H1 (cell line): ENCODE results near the gene OSBP2. TPM values are rescaled to one million over a fixed set of nuclear protein-coding genes. Genes with fewer than 3 reads are reported as not detected.

Experiments used
- CTCF ChIA-PET: fragments of 300-600 bp; sonication (Branson Sonifier 250); formaldehyde crosslinking; loops from one replicate; lab custom pipeline; 2021; ENCODE audit not compliant: partially characterized antibody; lab: Charles Lee
- POLR2A ChIA-PET: fragments of 300-600 bp; sonication (Branson Sonifier 250); formaldehyde crosslinking; loops from one replicate; lab custom pipeline; 2021; ENCODE audit warnings: inconsistent platforms; ENCODE audit not compliant: partially characterized antibody; lab: Charles Lee
- DNase-seq, 2 experiments: peaks; one replicate each; pipeline versions ENCODE4 v3.0.0 to v3.0.0-alpha.2; 2010 to 2022; ENCODE audit warnings: low spot score in 2 of 2, low read depth in 1 of 2, mixed read lengths in 1 of 2
- FAIRE-seq: peaks from 2 replicates; lab custom pipeline; 2011; peaks lifted over from hg19 to GRCh38; lab: Jason Lieb, UNC
- H2AFZ ChIP-seq: 2 replicates; pipeline ENCODE4 v1.8.1; 2012; ENCODE audit warnings: low read length, inconsistent platforms
- H2AK5ac ChIP-seq: 2 replicates; pipeline ENCODE4 v1.6.1; 2013; ENCODE audit warnings: low read depth, low read length
- H2BK120ac ChIP-seq: replicated peaks from 2 replicates; pipeline ENCODE3; 2013; ENCODE audit warnings: low read depth, low read length, inconsistent platforms
- H2BK12ac ChIP-seq: 2 replicates; pipeline ENCODE4 v1.6.1; 2013; ENCODE audit warnings: low read depth, low read length
- H2BK15ac ChIP-seq: 2 replicates; pipeline ENCODE4 v1.6.1; 2013; ENCODE audit warnings: low read length
- H2BK20ac ChIP-seq: 2 replicates; pipeline ENCODE4 v1.6.1; 2013; ENCODE audit warnings: low read length
- H2BK5ac ChIP-seq: 2 replicates; pipeline ENCODE4 v1.6.1; 2013; ENCODE audit warnings: low read depth, low read length
- H3K14ac ChIP-seq: 2 replicates; pipeline ENCODE4 v1.6.1; 2013; ENCODE audit warnings: inconsistent platforms; ENCODE audit not compliant: insufficient read length
- H3K18ac ChIP-seq: 2 replicates; pipeline ENCODE4 v1.6.1; 2013; ENCODE audit warnings: low read length; ENCODE audit errors: extremely low read depth
- H3K23ac ChIP-seq: 2 replicates; pipeline ENCODE4 v1.6.1; 2013; ENCODE audit warnings: inconsistent platforms; ENCODE audit not compliant: insufficient read length
- H3K23me2 ChIP-seq: 2 replicates; pipeline ENCODE4 v1.6.1; 2013; ENCODE audit warnings: low read depth, low read length
- H3K27ac ChIP-seq: 2 replicates; pipeline ENCODE4 v1.6.1; 2011; ENCODE audit warnings: low read depth, low read length, inconsistent platforms
- H3K27me3 ChIP-seq, 4 experiments: replicated peaks in 1 of 4; 1 replicate in 1 of 4; 2 replicates in 3 of 4; pipeline versions ENCODE4 v1.6.1 to v1.8.1; 2011 to 2013; ENCODE audit warnings: low read length in 3 of 4, mild to moderate bottlenecking in 3 of 4, inconsistent platforms in 2 of 4, mixed read lengths in 2 of 4, moderate library complexity in 1 of 4; ENCODE audit not compliant: control insufficient read depth in 3 of 4, insufficient read depth in 3 of 4; ENCODE audit errors: extremely low read depth in 1 of 4
- H3K36me3 ChIP-seq, 4 experiments: 2 replicates each; pipeline versions ENCODE4 v1.6.1 to v1.8.1; 2011 to 2013; ENCODE audit warnings: mild to moderate bottlenecking in 4 of 4, low read length in 3 of 4, moderate library complexity in 2 of 4, control low read depth in 1 of 4, inconsistent platforms in 1 of 4; ENCODE audit not compliant: insufficient read depth in 4 of 4, control insufficient read depth in 2 of 4
- H3K4ac ChIP-seq: replicated peaks from 2 replicates; pipeline ENCODE3; 2013; ENCODE audit warnings: low read length, low read depth, mixed read lengths, inconsistent platforms; ENCODE audit not compliant: insufficient read length
- H3K4me1 ChIP-seq, 4 experiments: replicated peaks in 1 of 4; 1 replicate in 1 of 4; 2 replicates in 3 of 4; pipeline versions ENCODE4 v1.6.1 to v1.8.1; 2011 to 2013; ENCODE audit warnings: low read length in 3 of 4, inconsistent platforms in 2 of 4, mixed read lengths in 1 of 4; ENCODE audit not compliant: insufficient read depth in 4 of 4, control insufficient read depth in 3 of 4
- H3K4me2 ChIP-seq, 2 experiments: 2 replicates each; pipeline versions ENCODE4 v1.6.1 to v1.8.1; 2011 to 2013; ENCODE audit warnings: low read depth in 2 of 2, low read length in 2 of 2, control low read depth in 1 of 2, inconsistent platforms in 1 of 2, mild to moderate bottlenecking in 1 of 2; ENCODE audit not compliant: insufficient read depth in 1 of 2
- H3K4me3 ChIP-seq, 4 experiments: fragments of 200-600, 300-600 bp in 1 of 4; sonication (generic), shearing (Covaris generic), sonication (Bioruptor Twin) in 1 of 4; 2 replicates each; pipeline versions ENCODE4 v1.5.1 to v1.8.1; 2011 to 2016; ENCODE audit warnings: low read length in 4 of 4, low read depth in 3 of 4, control low read depth in 2 of 4, inconsistent platforms in 2 of 4, mild to moderate bottlenecking in 2 of 4, mixed read lengths in 1 of 4, moderate library complexity in 1 of 4; ENCODE audit not compliant: insufficient read depth in 2 of 4; ENCODE audit errors: extremely low read depth in 1 of 4
- H3K56ac ChIP-seq: replicated peaks from 2 replicates; pipeline ENCODE3; 2013; ENCODE audit warnings: low read depth, mild to moderate bottlenecking, mixed read lengths, low read length, inconsistent platforms; ENCODE audit not compliant: insufficient read length
- H3K79me1 ChIP-seq: 2 replicates; pipeline ENCODE4 v1.6.1; 2013; ENCODE audit warnings: low read depth, low read length, control low read depth
- H3K79me2 ChIP-seq, 2 experiments: 2 replicates each; pipeline versions ENCODE4 v1.6.1 to v1.8.1; 2012 to 2013; ENCODE audit warnings: low read length in 2 of 2, mild to moderate bottlenecking in 2 of 2, inconsistent platforms in 1 of 2; ENCODE audit not compliant: insufficient read depth in 2 of 2, control insufficient read depth in 1 of 2
- H3K9ac ChIP-seq, 4 experiments: replicated peaks in 1 of 4; 1 replicate in 1 of 4; 2 replicates in 3 of 4; pipeline versions ENCODE4 v1.6.1 to v1.8.1; 2011 to 2013; ENCODE audit warnings: low read depth in 3 of 4, low read length in 3 of 4, control low read depth in 2 of 4, mild to moderate bottlenecking in 2 of 4, moderate library complexity in 2 of 4, inconsistent platforms in 1 of 4; ENCODE audit errors: extremely low read depth in 1 of 4
- H3K9me3 ChIP-seq, 2 experiments: 2 replicates each; pipeline versions ENCODE4 v1.6.1 to v1.8.1; 2012 to 2013; ENCODE audit warnings: mild to moderate bottlenecking in 2 of 2, moderate library complexity in 2 of 2, control low read depth in 1 of 2, inconsistent platforms in 1 of 2, low read depth in 1 of 2, low read length in 1 of 2, mixed read lengths in 1 of 2; ENCODE audit not compliant: insufficient read depth in 2 of 2
- H4K20me1 ChIP-seq, 2 experiments: replicated peaks in 1 of 2; 2 replicates each; pipeline versions ENCODE3 to v1.8.1; 2011 to 2013; ENCODE audit warnings: inconsistent platforms in 2 of 2, low read length in 2 of 2, mild to moderate bottlenecking in 1 of 2; ENCODE audit not compliant: insufficient read depth in 2 of 2, control insufficient read depth in 1 of 2
- H4K5ac ChIP-seq: 2 replicates; pipeline ENCODE4 v1.6.1; 2013; ENCODE audit warnings: low read length, low read depth, mixed read lengths, inconsistent platforms; ENCODE audit not compliant: insufficient read length
- H4K8ac ChIP-seq: 2 replicates; pipeline ENCODE4 v1.8.0; 2013; ENCODE audit warnings: mild to moderate bottlenecking, moderate library complexity, low read length, inconsistent platforms; ENCODE audit not compliant: insufficient read depth; ENCODE audit errors: extremely low read depth
- H4K91ac ChIP-seq: replicated peaks from 2 replicates; pipeline ENCODE3; 2013; ENCODE audit warnings: low read length, mixed read lengths, inconsistent platforms; ENCODE audit not compliant: insufficient read length
- BRCA1 ChIP-seq: IDR thresholded peaks from 2 replicates; pipeline ENCODE4 v1.6.1; 2012; ENCODE audit warnings: low read depth, low read length, improper control_type of control experiment
- CBX8 ChIP-seq: fragments of 300-800, 300-1000 bp; sonication (generic); IDR thresholded peaks from 2 replicates; pipeline ENCODE4 v1.7.1; 2016; ENCODE audit warnings: low read depth, low read length, borderline replicate concordance
- CHD1 ChIP-seq: IDR thresholded peaks from 2 replicates; pipeline ENCODE4 v1.6.1; 2012; ENCODE audit warnings: low read depth, low read length, improper control_type of control experiment
- CREB1 ChIP-seq: IDR thresholded peaks from 2 replicates; pipeline ENCODE4 v1.6.1; 2012; ENCODE audit warnings: inconsistent platforms
- HDAC2 ChIP-seq, 2 experiments: fragments of 300-600 bp in 1 of 2; sonication (generic) in 1 of 2; IDR thresholded peaks; 2 replicates each; pipeline ENCODE4 v1.6.1; 2011 to 2012; ENCODE audit warnings: low read depth in 2 of 2, low read length in 2 of 2, mild to moderate bottlenecking in 2 of 2, moderate library complexity in 2 of 2, borderline replicate concordance in 1 of 2, inconsistent platforms in 1 of 2
- MAFK ChIP-seq: IDR thresholded peaks from 2 replicates; pipeline ENCODE4 v1.6.1; 2012; ENCODE audit warnings: low read depth, mild to moderate bottlenecking, improper control_type of control experiment, low read length
- POU5F1 ChIP-seq: IDR thresholded peaks from 2 replicates; pipeline ENCODE4 v1.6.1; 2011; ENCODE audit warnings: low read depth, mild to moderate bottlenecking, low read length, moderate library complexity
- RAD21 ChIP-seq, 2 experiments: IDR thresholded peaks in 1 of 2; conservative IDR thresholded peaks in 1 of 2; 2 replicates each; pipeline ENCODE4 v1.6.1; 2011; ENCODE audit warnings: low read depth in 2 of 2, low read length in 2 of 2, improper control_type of control experiment in 1 of 2, inconsistent platforms in 1 of 2, mild to moderate bottlenecking in 1 of 2, moderate library complexity in 1 of 2
- SIN3A ChIP-seq, 2 experiments: IDR thresholded peaks in 1 of 2; conservative IDR thresholded peaks in 1 of 2; 2 replicates each; pipeline ENCODE4 v1.6.1; 2011 to 2012; ENCODE audit warnings: low read length in 2 of 2, improper control_type of control experiment in 1 of 2, low read depth in 1 of 2, mild to moderate bottlenecking in 1 of 2
- SRF ChIP-seq: IDR thresholded peaks from 2 replicates; pipeline ENCODE4 v1.6.1; 2011; ENCODE audit warnings: mild to moderate bottlenecking, low read depth, low read length, moderate library complexity
- TBP ChIP-seq: IDR thresholded peaks from 2 replicates; pipeline ENCODE4 v1.6.1; 2011; ENCODE audit warnings: low read depth, low read length, improper control_type of control experiment
- WGBS, 2 experiments: shearing (Covaris generic) in 1 of 2; methylation state at CpG; one replicate each; pipeline versions ENCODE4 v1.1.6 to v1.1.7; 2013 to 2015; ENCODE audit warnings: low lambda C conversion rate in 2 of 2, mixed read lengths in 2 of 2, inconsistent platforms in 1 of 2, low coverage in 1 of 2, missing lambda C conversion rate in 1 of 2; ENCODE audit not compliant: insufficient replicate concordance in 2 of 2, insufficient coverage in 1 of 2, insufficient read length in 1 of 2; ENCODE audit errors: extremely low coverage in 1 of 2, missing lambda C conversion rate in 1 of 2; 5-methylcytosine and 5-hydroxymethylcytosine counted together
- polyA plus RNA-seq, 7 experiments: library from polyadenylated mRNA; depleted of rRNA in 3 of 7; stranded (reverse) in 5 of 7; unstranded in 2 of 7; fragments of >200 nt in 5 of 7; fragments of 200-250 nt in 2 of 7; gene quantifications; 1 replicate in 5 of 7; 2 replicates in 1 of 7; 4 replicates in 1 of 7; pipeline versions ENCODE4 v1.2.1 to v1.2.3, GENCODE V29; 2011 to 2013; ENCODE audit warnings: missing spikeins in 2 of 7, mixed read lengths in 2 of 7
- total RNA-seq: library from RNA; stranded (reverse); fragmentation: NEBNext Ultra II Directional; extraction: Animal tissue kit (Norgen Biotek cat#: 25700); gene quantifications from 2 replicates; pipeline ENCODE4 v1.2.1, GENCODE V29; 2021
- TF ChIP-seq, protein P1 (sequence below): IDR thresholded peaks from 2 replicates; pipeline ENCODE4 v1.6.1; 2011; ENCODE audit warnings: low read depth, mild to moderate bottlenecking, low read length; ENCODE audit not compliant: insufficient read depth

Gene OSBP2
- total and polyA plus RNA-seq, 2 of the 8 experiments (the other 6 are each of a cell fraction or from before 2014, with no cell fraction given), result 3.4 to 3.7 TPM

DNA sequence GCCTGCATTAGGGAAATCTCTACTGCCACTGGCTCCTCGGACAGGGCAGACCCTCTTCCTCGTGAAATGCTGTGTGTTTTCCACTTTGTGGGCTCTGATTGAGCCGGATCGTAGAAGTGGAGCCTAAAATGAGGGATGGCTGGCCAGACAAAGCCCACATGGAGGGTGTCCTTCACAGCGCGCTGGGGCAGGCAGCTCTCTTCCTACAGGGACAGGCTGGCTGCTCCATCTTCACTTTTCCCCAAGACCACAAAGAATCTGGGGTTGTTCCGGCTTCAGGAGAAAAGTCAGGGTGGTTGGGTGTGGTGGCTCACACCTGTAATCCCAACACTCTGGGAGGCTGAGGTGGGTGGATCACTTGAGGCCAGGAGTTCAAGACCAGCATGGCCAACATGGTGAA, 179.0 kb downstream of the OSBP2 start:
- Histone ChIP-seq H3K27ac (no peak overlapping the region), H3K4me2 (no peak overlapping the region), H3K27me3 (no peaks in the 10 kb centered on the region), H3K56ac (no peak overlapping the region), H3K9me3 (no peaks in the 10 kb centered on the region), H3K79me2 (no peaks in the 10 kb centered on the region), H2AFZ (no peak overlapping the region), H3K14ac (no peak overlapping the region), H3K79me1 (no peaks in the 10 kb centered on the region), H2BK15ac (no peak overlapping the region), H3K23me2 (no peaks in the 10 kb centered on the region), H3K4me1 (peaks cover 0 to 3% (median under 1%) of the 10 kb centered on the region in 4 experiments; a peak in 1 of 7 replicates), H3K23ac (no peak overlapping the region), H3K4ac (no peak overlapping the region), H3K9ac (no peak overlapping the region), H4K5ac (no peak overlapping the region), H2BK5ac (no peak overlapping the region), H2BK120ac (no peak overlapping the region), H3K4me3 (no peak overlapping the region), H2AK5ac (no peak overlapping the region), H4K20me1 (peaks cover 0 to 1% of the 10 kb centered on the region in 2 experiments), H4K8ac (no peak overlapping the region; the same call in 1 of the 2 replicates), H2BK12ac (no peak overlapping the region), H3K36me3 (no peaks in the 10 kb centered on the region), H3K18ac (no peak overlapping the region), H2BK20ac (no peak overlapping the region), H4K91ac (no peak overlapping the region)
- 94% methylated on average over 7 of the region's 7 CpGs; no CpG with 5 or more reads in 1 of the 2 experiments for WGBS, 2 experiments
- ChIA-PET POLR2A (interaction anchor here (0.7 to 1.0 kb wide), 2 partner anchors 12 to 16 kb away, joined by 3 read pairs; no protein-coding TSS in a partner anchor), CTCF (interaction anchor here (1.1 to 10.8 kb wide), 4 partner anchors 17 to 111 kb away, joined by 3 to 73 read pairs (median 4); no protein-coding TSS in a partner anchor)
- FAIRE-seq, result no peak
- TF ChIP-seq CHD1 (no peak), CBX8 (no peak), BRCA1 (no peak), MAFK (no peak), RAD21 (IDR thresholded peaks at IDR 0.05 in 1 of 2, conservative IDR thresholded peaks at IDR 0.05 in 1 of 2; ENCODE audit: low read depth in 2 of 2, low read length in 2 of 2) (no peak), SIN3A (conservative IDR thresholded peaks at IDR 0.05 in 1 of 2, IDR thresholded peaks at IDR 0.05 in 1 of 2; ENCODE audit: low read depth in 1 of 2, low read length in 2 of 2) (no peak), HDAC2 (IDR thresholded peaks at IDR 0.05; ENCODE audit: borderline replicate concordance in 1 of 2, low read depth in 2 of 2, low read length in 2 of 2) (no peak), SRF (no peak), POU5F1 (no peak), TBP (no peak), CREB1 (no peak)
- TF ChIP-seq, protein P1, sequence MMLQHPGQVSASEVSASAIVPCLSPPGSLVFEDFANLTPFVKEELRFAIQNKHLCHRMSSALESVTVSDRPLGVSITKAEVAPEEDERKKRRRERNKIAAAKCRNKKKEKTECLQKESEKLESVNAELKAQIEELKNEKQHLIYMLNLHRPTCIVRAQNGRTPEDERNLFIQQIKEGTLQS, result no peak
- no peak for DNase-seq
